GM19467 (cell line): ENCODE data around the gene MAML2.

Experiments
- ATAC-seq: cut with Tn5 transposase; IDR thresholded peaks from one replicate; pipeline ENCODE4 v1.9.1; 2021; ENCODE audit warnings: mild to moderate bottlenecking, moderate library complexity; ENCODE audit not compliant: unreplicated experiment

Gene MAML2

DNA sequence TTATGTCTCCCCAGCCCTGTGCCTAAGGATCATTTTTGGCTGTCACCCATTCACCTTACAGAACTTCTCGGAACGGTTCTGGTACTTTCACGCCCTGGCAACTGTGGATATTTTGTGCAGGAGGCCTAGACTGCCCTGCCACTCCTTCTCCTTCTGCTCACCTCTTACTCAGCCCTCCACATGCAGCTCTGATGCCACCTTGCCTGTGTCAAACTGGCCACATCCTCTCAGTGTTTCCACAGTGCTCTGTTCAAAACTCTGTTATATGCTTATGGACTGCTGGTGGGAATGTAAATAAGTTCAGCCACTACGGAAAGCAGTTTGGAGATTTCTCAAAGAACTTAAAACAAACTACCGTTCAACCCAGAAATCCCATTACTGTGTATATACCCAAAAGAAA, 318.3 kb downstream of the MAML2 start:
- no peak for ATAC-seq

DNA sequence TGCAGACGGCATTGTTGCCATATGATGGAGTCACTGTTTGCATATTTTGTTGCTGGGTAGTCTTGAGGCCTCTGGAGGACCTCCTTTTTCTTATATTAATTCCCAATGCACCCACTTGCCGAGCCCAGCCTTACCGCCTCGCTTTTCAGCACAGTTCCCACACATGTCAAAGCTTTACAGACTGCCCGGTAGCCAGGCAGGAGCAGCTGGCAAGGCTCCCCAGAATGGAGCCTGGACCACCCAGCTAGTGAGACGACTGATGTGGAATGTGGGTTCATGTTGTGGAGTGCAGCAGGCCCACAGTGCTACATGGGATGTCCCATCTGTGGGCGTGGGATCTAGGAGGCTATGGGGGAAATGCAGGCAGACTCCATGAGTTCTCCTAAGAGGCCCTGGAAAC, 319.7 kb downstream of the MAML2 start:
- ATAC-seq = no peak

DNA sequence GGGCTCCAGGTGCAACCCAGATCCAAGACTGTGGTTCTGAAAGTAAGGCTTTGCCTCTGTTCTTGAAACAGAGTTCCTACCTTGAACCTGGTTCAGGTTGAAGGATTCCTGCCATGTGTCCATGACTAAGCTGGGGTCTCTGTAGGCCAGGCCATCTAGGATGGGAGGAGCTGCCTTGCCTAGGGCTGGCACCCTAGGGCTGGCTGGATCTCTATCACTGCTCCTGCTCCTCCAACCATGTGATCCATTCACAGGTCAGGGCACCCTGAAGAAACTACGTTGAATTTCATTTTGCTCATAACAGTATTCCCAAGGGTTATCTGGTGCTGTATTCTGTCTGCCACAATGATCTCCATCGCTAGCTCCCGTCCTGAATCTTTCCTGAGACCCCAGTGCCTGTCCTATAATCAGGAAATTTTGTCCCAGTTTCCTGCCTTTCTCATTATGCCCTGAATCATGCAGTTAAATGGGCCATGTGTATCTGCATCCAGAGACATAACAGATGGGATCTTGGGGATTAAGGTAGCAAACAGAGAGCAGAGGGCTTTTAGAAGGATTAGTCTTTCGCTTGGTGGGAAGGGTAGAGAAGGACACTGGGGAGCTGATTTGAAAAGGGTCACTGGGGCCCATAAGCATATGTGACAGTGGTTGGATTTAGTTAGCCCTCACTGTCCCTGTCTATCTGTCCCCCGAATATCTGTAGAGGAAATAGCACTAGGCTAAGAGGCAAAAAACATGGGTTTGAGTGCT, 320.9 kb downstream of the MAML2 start:
- no peak for ATAC-seq

DNA sequence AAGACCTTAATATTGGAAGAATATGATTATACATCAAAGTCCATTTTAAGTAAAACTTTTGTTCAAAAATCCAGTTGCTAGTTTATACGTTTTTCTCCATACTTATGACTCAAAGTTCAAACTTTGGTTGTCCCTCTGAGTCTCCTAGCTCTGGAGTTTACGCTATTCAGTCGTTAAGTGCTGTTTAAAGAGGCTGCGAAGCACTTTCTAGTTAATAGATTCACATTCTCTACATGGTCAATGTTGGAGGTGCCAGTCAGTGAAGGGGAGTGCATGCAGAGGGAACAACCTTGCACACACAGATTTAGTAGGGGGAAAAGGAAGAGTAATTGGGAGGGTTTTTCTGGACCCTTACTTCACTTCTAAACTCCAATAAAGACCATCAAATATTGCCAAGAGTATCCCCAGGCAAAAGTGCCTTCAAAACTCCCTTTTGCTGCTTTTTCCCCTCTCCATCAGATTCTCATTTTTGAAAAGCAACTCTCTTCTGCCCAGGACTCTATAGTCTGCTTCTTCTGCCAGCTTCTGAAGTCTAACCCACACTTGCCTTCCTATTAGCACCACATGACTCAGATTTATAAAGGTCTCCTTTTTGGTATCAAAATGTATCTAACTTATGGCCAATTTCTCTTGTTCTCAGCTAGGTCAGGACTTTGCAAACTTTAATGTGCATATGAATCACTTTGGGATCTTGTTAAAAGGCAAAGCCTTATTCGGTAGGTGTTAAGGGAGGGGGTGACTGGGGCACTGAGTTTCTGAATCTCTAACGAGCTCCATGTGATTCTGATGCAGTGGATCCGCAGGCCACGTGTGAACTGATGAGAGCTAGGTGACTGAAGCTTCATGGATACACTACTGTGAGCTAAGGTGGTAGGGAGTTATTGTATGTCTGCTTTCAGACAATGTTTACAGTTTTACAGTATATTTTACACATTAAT, 322.9 kb downstream of the MAML2 start:
- ATAC-seq = no peak

DNA sequence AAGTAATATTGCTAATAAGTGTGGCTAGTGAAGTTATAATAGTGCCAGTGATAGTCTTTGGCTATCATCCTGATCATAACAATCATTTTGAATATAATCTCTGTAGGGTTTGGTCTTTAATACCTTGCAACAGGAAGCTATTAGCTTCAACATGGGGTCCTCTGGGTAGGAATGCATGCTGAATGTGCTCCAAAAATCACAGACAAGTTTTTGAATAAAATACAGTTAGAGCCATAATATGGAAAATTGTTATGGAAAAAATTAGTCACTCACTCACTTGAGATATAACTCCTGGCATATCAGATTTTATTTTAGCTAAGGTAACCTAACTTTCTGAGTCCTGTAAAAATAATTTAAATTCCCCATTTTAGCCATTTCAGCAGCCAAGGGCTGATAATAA, 323.7 kb downstream of the MAML2 start:
- no peak for ATAC-seq

DNA sequence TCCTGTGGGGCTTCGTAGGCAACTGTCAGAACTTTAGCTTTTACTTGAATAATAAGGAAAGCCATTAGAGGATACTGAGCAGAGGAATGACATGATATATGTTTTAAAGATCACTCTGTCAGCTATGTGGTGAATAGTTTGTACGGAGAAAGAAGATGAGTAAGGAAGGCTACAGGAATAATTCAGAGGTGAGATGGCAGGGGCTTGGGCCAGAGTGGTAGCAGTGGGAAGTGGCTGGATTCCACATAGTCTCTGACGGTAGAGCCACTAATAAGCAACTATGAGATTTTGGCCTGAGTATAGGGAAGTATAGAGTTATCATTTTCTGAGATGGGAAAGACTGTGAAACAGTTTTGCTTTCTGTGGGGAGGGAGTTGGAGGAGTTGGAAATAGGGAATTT, 325.1 kb downstream of the MAML2 start:
- no peak for ATAC-seq

DNA sequence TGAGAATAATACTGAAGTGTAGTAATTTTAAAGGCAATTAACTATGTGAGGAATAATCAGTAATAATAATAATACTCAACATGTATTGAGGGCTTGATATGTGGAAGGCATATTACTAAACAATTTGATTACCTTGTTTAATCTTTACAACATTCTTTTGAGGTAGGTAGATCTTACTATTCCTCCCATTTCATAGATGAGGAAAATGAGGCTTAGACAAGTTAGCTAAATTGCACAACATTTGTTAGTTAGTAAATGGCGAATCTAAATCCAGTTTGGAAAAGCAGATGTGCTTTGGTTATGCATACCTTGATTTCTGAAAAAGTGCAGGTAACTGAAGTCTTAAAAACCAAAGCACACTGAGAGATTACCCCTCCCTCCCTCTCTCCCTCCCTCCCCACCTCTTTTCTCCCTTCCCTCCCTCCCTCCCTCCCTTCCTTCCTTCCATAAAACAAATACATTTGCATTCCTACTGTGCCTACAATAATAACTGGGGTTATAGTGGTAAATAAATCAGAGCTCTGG, 326.0 kb downstream of the MAML2 start:
- no peak for ATAC-seq

DNA sequence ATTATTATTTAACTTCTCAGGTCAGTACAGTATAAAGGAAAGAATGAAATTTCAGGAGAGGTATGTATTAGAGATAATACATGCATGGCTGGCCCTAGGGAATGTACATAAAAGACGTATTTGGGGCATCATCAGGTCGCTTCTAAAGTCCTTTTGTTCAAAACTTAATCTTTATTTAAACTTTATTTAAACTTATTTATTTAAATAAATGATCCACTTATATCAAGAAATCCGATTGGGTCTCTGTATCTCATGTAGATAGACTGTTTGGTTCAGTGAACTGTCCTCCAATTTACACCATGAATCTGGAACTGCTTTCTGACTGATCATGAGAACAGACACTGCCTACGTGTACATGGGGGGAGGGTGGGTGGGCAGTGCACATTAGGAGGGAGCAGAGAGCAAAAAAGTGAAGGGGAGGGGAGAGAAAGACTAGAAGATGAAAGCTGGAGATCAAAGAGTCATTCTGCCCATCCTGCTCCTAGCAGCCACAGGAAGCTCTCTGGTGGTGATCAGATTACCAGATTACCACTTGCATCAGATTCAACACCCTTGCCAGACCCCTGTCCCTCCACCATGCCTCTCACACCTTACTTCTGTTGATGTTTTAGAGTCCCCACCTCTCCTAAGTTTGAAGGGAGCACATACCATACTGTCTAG, 327.0 kb downstream of the MAML2 start:
- ATAC-seq = no peak

DNA sequence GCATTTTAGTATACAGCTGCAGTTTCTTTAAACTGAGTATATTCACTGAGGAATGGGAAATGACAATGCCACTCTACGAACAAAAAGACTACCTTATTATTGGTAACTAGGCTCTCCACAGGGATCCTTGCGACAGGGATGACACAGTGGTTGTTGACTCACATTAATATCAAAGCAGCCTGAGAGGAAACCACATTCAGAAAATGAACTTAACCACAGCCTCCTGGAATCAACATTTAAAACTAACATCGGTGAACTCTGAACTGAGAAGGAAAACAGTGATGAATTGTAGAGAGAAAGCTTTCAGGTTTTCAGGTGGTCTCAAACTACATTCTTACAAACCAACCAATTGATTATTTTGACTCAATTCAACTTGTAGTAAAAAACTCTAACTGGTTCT, 328.8 kb downstream of the MAML2 start:
- ATAC-seq = no peak

DNA sequence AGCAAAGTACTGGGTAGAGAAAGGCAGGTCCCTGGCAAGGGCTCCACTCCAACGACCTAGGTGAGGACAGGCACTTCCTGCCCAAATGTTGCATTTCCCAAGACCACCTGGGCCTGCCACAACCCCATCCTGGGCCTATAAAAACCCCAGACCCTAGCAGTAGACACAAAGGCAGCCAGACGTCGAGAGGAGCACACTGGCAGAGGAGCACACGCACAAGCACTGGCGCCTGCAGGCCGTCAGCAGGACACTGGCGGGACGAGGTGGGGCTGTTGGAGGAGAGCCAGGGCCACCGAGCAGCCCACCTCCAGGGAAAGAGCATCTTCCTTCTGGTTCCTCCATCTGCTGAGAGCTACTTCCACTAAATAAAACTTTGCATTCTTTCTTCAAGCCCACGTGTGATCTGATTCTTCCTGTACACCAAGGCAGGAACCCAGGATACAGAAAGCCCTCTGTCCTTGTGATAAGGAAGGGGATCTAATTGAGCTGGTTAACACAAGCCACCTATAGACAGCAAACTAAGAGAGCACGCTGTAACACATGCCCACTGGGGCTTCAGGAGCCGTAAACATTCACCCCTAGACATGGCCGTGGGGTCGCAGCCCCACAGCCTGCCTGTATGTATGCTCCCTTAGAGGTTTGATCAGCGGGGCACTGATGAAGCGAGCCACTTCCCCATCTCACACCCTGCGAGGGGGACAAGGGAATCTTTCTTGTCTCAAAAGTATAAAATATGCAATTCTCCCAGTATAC, 329.4 kb downstream of the MAML2 start:
- ATAC-seq = no peak

DNA sequence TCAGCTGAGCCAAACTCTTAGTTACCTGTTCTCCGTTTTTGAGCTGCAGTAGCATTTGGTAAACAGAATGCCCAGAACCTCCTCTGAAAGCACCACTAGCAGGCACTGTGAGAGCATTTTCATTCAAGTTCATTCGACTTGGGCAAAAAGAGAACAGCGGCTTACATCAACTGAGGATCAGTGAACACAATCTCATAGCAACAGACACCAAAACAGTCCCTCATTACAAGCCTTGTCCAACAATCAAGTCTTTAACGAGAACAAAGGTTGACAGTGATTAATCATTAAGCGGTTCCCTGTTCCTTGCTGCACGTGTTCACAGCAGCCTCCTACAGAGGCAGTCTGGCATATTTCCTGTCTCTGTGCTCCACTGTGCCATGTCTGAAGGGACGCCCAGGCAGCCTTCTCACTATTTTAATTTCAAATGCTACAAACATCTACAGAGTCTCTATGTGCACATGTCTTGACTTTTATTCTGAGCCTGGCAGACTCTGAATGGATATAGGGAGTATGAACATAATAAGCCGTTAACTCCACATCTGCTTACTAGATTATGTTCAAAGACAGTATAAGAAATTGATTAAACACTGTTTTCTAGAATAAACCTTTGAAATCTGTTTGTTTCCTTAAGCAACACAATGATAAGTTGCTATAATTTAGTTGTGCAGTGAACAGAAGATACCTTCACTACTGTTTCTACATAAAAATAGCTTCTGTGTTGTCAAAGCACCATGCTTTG, 330.7 kb downstream of the MAML2 start:
- peak; percentile 91 for ATAC-seq

DNA sequence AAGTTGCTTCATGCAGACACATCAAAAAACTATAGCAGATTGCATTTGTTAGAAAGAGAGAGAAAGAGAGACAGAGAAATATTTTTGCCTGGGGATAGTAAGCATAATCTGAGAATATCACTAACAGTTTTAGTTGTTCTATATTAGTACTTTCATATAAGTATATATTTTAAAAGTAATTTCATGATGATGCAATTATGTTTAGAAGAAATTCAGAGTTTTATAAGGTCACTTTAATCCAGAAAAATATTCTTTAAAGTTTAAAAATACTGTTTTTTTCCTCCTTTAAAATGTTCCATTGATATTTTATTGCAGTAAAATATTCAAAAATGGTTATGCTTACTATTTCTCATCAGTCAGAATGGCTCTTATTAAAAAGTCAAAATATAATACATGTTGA, 332.3 kb downstream of the MAML2 start:
- ATAC-seq = no peak

DNA sequence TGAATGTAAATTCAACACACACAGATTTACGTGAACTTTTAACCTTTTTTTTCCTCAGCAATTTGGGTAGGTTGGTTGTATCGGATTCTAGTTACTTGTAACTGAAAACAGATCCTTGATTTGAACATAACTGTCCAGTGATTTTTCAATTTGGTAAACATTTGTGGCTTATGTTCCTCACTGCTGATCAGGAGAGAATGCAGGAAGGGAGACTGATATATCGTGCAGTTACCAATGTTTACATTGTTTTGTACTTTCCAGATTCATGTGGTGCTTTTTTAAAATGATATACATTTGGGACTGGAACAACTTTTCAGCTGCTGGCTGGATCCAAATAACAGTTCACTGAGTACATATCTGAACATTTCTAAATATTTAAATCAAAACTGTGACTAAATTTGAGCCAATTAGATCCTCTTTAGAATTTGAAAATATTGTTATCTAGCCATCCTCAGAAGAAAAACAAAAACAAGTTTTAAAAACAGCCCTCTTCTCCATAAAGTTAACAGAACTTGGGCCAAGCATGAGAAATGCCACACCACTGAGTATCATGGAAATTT, 334.8 kb downstream of the MAML2 start:
- ATAC-seq = no peak

DNA sequence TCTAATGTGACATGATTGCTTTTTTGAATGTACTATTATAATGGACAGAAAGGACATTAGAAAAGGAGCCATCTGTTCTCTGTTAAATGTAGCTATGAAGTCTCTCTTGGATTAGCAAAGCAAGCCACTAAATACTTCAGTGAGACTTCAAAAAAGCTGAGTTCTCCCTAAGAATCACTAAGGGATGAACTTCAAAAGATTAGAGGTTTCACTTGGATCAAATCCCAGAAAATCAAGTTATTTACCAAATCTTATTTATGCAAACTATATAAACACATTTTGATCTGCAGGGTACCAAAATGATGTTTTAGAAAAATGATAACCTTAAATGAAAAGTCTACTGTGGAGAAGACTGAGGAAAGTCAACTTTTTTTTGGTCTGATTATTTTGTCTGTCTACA, 337.0 kb downstream of the MAML2 start:
- no peak for ATAC-seq

DNA sequence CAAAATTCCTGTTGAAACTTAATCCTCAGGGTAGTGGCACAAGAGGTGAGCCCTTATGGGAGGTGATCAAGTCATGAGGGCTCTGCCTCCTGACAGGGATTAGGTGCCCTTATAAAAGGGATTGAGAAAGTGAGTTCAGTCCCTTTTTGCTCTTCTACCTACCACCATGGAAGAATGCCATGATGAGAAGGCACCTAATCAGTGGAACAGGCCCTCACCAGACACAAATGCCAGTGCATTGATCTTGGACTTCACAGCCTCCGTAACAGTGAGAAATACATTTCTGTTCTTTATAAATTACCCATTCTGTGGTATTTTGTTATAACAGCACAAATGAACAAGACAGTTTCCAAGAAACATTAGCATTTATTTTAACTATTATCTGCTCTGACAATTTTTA, 338.1 kb downstream of the MAML2 start:
- ATAC-seq = no peak

DNA sequence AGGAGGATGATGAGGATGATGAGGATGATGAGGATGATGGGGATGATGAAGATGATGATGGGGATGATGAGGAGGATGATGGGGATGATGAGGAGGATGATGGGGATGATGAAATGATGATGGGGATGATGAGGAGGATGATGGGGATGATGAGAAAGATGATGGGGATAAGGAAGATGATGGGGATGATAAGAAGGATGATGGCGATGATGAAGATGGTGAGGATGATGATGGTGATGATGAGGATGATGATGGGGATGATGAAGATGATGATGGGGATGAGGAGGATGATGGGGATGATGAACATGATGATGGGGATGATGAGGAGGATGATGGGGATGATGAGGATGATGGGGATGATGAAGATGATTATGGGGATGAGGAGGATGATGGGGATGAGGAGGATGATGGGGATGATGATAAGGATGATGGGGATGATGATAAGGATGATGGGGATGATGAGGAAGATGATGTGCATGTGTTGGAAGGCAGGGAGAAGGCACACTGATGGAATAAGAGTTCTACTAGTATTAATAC, 340.2 kb downstream of the MAML2 start:
- ATAC-seq = no peak

DNA sequence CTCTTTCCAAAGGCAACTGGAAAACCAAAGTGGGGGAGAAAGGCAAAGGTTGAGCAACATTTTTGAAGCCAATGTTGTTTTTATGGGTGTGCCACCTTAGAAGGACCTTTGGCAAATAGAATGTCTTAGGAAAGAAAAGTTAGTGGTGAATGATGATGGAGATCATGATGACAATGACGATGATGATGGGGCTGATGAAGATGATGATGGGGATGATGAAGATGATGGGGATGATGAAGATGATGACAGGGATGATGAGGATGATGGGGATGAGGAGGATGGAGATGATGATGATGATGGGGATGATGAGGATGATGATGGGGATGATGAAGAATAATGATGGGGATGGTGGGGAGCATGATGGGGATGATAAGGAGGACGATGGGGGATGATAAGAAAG, 340.7 kb downstream of the MAML2 start:
- ATAC-seq = no peak

DNA sequence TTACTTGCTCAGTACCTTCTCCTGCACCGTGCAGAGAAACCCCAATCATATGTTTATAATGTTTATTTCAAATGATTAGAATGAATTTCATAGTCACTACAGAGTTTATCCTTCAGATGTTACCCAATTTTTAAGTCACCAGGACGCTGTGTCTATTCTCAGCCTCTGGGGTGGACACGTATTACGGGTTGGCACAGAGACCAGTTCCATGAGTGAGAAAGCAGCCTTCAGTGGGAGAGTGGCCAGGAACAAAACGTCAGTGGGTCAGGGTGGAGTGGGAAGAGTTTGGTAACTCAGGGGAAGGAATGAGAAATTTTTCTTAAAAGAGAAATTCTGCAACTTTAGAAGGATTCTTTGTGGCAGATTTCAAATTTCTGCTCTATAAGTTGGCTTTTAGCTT, 342.0 kb downstream of the MAML2 start:
- ATAC-seq = no peak

DNA sequence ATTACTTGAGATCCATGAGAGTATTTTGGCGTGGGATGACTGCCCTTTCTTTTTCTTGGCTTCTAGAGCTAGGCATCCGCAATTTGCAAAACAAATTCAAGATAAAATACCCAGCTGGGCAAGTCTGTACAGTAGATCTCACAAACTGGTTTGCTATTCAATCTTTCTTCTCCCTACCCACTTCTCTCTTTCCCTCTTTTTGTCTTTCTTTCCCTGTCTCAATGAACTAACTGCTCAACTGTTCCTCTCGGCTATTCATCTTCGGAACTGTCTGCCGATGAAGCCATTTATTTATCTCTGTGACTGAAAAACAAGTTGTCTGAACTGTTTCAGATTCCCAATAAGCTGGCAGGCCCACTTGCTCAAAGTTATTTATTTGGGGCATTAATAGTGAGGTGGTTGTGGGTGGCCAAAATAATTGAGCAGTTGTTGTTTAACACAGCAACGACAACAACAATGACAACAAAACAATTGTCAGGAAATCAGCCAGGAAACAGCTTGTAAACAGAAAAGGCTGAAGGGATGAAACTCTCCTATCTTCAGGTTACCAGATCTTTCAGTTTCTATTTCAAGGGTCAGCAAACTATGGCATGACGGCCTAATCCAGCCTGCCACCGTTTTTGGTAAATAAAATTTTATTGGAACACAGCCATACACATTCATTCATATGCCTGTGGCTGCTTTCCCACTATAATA, 343.1 kb downstream of the MAML2 start:
- ATAC-seq = no peak
